Dedifferentiated amniotic fluid mesenchymal stem cell (primary cell): Measurements from ENCODE around the gene MFSD2B.
"Not testable (repeated sequence)": the region's sequence is repeated elsewhere in the genome, so short reads cannot be mapped to it uniquely, and the experiment has no call there.

ENCODE experiments used
- DNase-seq: peaks from one replicate; pipeline ENCODE4 v3.0.0-alpha.2; 2016; ENCODE audit errors: extremely low spot score

Gene MFSD2B

GRCh38 chr2:24009680-24010476, at the start of gene MFSD2B:
Gene MFSD2B, plus strand, starts transcription at chr2:24010085. Its CDS starts 12 bp downstream, at chr2:24010097.
- DNase-seq = no peak

- no peak for DNase-seq
These were observed 42.0 kb upstream of the MFSD2B start for GRCh38 chr2:23967846-23968245.

- DNase-seq = no peak
These were observed 33.0 kb upstream of the MFSD2B start for GRCh38 chr2:23976883-23977282.

GRCh38 chr2:23988371-23988770, 21.5 kb upstream of the MFSD2B start:
- DNase-seq = no peak

GRCh38 chr2:23992931-23993330, 17.0 kb upstream of the MFSD2B start:
- no peak for DNase-seq

GRCh38 chr2:23993736-23994269, 16.1 kb upstream of the MFSD2B start:
- no peak for DNase-seq

GRCh38 chr2:23994567-23994966, 15.3 kb upstream of the MFSD2B start:
- DNase-seq = no peak

- DNase-seq = no peak
These were observed 2.2 kb upstream of the MFSD2B start for GRCh38 chr2:24007693-24008092.

- no peak for DNase-seq
These were observed 1.1 kb upstream of the MFSD2B start for GRCh38 chr2:24008672-24009366.

- DNase-seq = no peak
These were observed 562 bp upstream of the MFSD2B start for GRCh38 chr2:24009367-24009679.

GRCh38 chr2:24010477-24011249, 778 bp downstream of the MFSD2B start:
- DNase-seq = no peak

GRCh38 chr2:24011250-24012104, 1.6 kb downstream of the MFSD2B start:
- no peak for DNase-seq

GRCh38 chr2:24012521-24013188, 2.8 kb downstream of the MFSD2B start:
- DNase-seq = no peak

GRCh38 chr2:24014902-24015301, 5.0 kb downstream of the MFSD2B start:
- not testable (repeated sequence) for DNase-seq

GRCh38 chr2:24015562-24016375, 5.9 kb downstream of the MFSD2B start:
- peak; percentile 79 for DNase-seq

- no peak for DNase-seq
These were observed 6.5 kb downstream of the MFSD2B start for GRCh38 chr2:24016376-24016761.

GRCh38 chr2:24016853-24017703, 7.2 kb downstream of the MFSD2B start:
- no peak for DNase-seq

GRCh38 chr2:24017711-24018110, 7.8 kb downstream of the MFSD2B start:
- no peak for DNase-seq

- no peak for DNase-seq
These were observed 8.4 kb downstream of the MFSD2B start for GRCh38 chr2:24018241-24018640.
